Stimulated activated CD8-positive, alpha-beta memory T cell treated with anti-CD3 and anti-CD28 coated beads, Interleukin-15, amount 100 ng/mL, for 1 hour (primary cell): Measurements from ENCODE around the gene LRP1B.

ENCODE experiments used
- DNase-seq: peaks from one replicate; pipeline ENCODE4 v3.0.0-alpha.2; 2020; ENCODE audit warnings: low read depth

The LRP1B gene

GRCh38 chr2:141118836-141119235, 1012.0 kb downstream of the LRP1B start:
- DNase-seq = no peak

GRCh38 chr2:141113301-141113700, 1017.5 kb downstream of the LRP1B start:
- DNase-seq = no peak

- no peak for DNase-seq
These were observed 1021.2 kb downstream of the LRP1B start for GRCh38 chr2:141109633-141110032.

- DNase-seq = no peak
These were observed 1025.1 kb downstream of the LRP1B start for GRCh38 chr2:141105763-141106162.

GRCh38 chr2:141103216-141103615, 1027.6 kb downstream of the LRP1B start:
- DNase-seq = no peak

- no peak for DNase-seq
These were observed 1051.6 kb downstream of the LRP1B start for GRCh38 chr2:141079231-141079630.

GRCh38 chr2:141075753-141076152, 1055.1 kb downstream of the LRP1B start:
- no peak for DNase-seq

- DNase-seq = no peak
These were observed 1062.6 kb downstream of the LRP1B start for GRCh38 chr2:141068053-141068682.

- DNase-seq = no peak
These were observed 1065.8 kb downstream of the LRP1B start for GRCh38 chr2:141065042-141065441.

GRCh38 chr2:141063406-141063805, 1067.4 kb downstream of the LRP1B start:
- no peak for DNase-seq

GRCh38 chr2:141062443-141062842, 1068.4 kb downstream of the LRP1B start:
- DNase-seq = no peak

GRCh38 chr2:141062031-141062430, 1068.8 kb downstream of the LRP1B start:
- DNase-seq = no peak

- no peak for DNase-seq
These were observed 1072.3 kb downstream of the LRP1B start for GRCh38 chr2:141058556-141058955.

GRCh38 chr2:141055531-141055930, 1075.3 kb downstream of the LRP1B start:
- no peak for DNase-seq

- no peak for DNase-seq
These were observed 1081.9 kb downstream of the LRP1B start for GRCh38 chr2:141048951-141049350.

- no peak for DNase-seq
These were observed 1089.5 kb downstream of the LRP1B start for GRCh38 chr2:141041281-141041680.

- DNase-seq = no peak
These were observed 1092.5 kb downstream of the LRP1B start for GRCh38 chr2:141038341-141038740.

GRCh38 chr2:141037361-141037760, 1093.5 kb downstream of the LRP1B start:
- no peak for DNase-seq

GRCh38 chr2:141035846-141036420, 1094.9 kb downstream of the LRP1B start:
- no peak for DNase-seq

GRCh38 chr2:141029428-141030078, 1101.3 kb downstream of the LRP1B start:
- DNase-seq = no peak

- DNase-seq = no peak
These were observed 1103.6 kb downstream of the LRP1B start for GRCh38 chr2:141027221-141027620.

- no peak for DNase-seq
These were observed 1109.2 kb downstream of the LRP1B start for GRCh38 chr2:141021611-141022010.

GRCh38 chr2:141021109-141021508, 1109.7 kb downstream of the LRP1B start:
- DNase-seq = no peak

- DNase-seq = no peak
These were observed 1110.5 kb downstream of the LRP1B start for GRCh38 chr2:141020346-141020745.
